ENCODE measurements around the gene TEAD1. TPM values are rescaled to one million over a fixed set of nuclear protein-coding genes. Genes with fewer than 3 reads are reported as not detected.

TEAD1 gene
- total and polyA plus RNA-seq, 10 of the 15 experiments (the other 5 are each of a cell fraction or from before 2014, with no cell fraction given): 0.01 to 0.59 (median 0.04) TPM; not detected in 6

GRCh38 chr11:12784445-12784844 lies 110.2 kb downstream of the TEAD1 start:
- Histone ChIP-seq H3K9me3 (replicated peaks; ENCODE audit: control insufficient read depth, insufficient read depth, low read length) (no peaks in the 10 kb centered on the region), H3K4me1 (ENCODE audit: control insufficient read depth, insufficient read depth, low read length) (no peaks in the 10 kb centered on the region), H3K27me3 (replicated peaks in 1 of 2; ENCODE audit: control insufficient read depth in 2 of 2, insufficient read depth in 2 of 2, low read length in 1 of 2) (no peaks in the 10 kb centered on the region; a peak in 1 of 4 replicates), H3K9ac (ENCODE audit: control insufficient read depth, insufficient read depth, low read length) (no peak overlapping the region), H3K4me3 (no peak overlapping the region), H3K27ac (ENCODE audit: control insufficient read depth, insufficient read depth) (no peak overlapping the region), H3K36me3 (ENCODE audit: control insufficient read depth in 2 of 2, insufficient read depth in 2 of 2, low read length in 1 of 2) (no peaks in the 10 kb centered on the region), H4K20me1 (ENCODE audit: control insufficient read depth, insufficient read depth) (no peaks in the 10 kb centered on the region), H3K79me2 (ENCODE audit: control insufficient read depth, insufficient read depth, low read length) (no peaks in the 10 kb centered on the region), H3K4me2 (ENCODE audit: control insufficient read depth, insufficient read depth) (no peak overlapping the region), H2AFZ (ENCODE audit: control insufficient read depth, low read depth, low read length) (no peak overlapping the region)
- in situ Hi-C loops (cut with MboI) (no loop called here), intact Hi-C loops (cut with micrococcal nuclease; ENCODE audit: unreplicated experiment) (no loop called here)
- POLR2A ChIA-PET: no interaction called here
- SMC1A ChIA-PET (ENCODE audit: uncharacterized antibody, unreplicated experiment): no interaction called here
- no peak for FAIRE-seq
- no peak for DNase-seq (ENCODE audit: low read depth, low spot score)
- 0% methylated on average over 3 of the region's 3 CpGs for WGBS (ENCODE audit: insufficient coverage, insufficient replicate concordance, low lambda C conversion rate, missing lambda C conversion rate)
- RAD21 ChIA-PET (ENCODE audit: unreplicated experiment): no interaction called here
- TF ChIP-seq BCL3 (IDR thresholded peaks at IDR 0.05; ENCODE audit: borderline replicate concordance, insufficient read depth, low read depth, low read length, poor library complexity, severe bottlenecking): no peak
- no TSS peak for BruUV-seq (replicated peaks)
- ATAC-seq: no peak
- CTCF ChIA-PET: no interaction called here

- in situ Hi-C loops (cut with MboI): no loop called here
- BruUV-seq (replicated peaks): no TSS peak
- TF ChIP-seq IRF5 (IDR thresholded peaks at IDR 0.05; ENCODE audit: borderline replicate concordance) (no peak), USF1 (IDR thresholded peaks at IDR 0.05; ENCODE audit: borderline replicate concordance, extremely low read length, insufficient read depth, low read depth, low read length) (no peak), NFYB (IDR thresholded peaks at IDR 0.05; ENCODE audit: insufficient read depth, low read depth, low read length) (no peak), ZBED1 (IDR thresholded peaks at IDR 0.05; ENCODE audit: borderline replicate concordance) (no peak), ZBTB40 (IDR thresholded peaks at IDR 0.05; ENCODE audit: borderline replicate concordance) (no peak), ASH2L (IDR thresholded peaks at IDR 0.05; ENCODE audit: borderline replicate concordance, low read depth) (no peak), YBX1 (IDR thresholded peaks at IDR 0.05) (no peak), ATF7 (IDR thresholded peaks at IDR 0.05; ENCODE audit: low read depth) (no peak), HCFC1 (IDR thresholded peaks at IDR 0.05; ENCODE audit: low read length) (no peak)
Observed at GRCh38 chr11:12784987-12785386, 110.8 kb downstream of the TEAD1 start.

More at GRCh38 chr11:12784987-12785386, 110.8 kb downstream of the TEAD1 start:
- Histone ChIP-seq H3K79me2 (ENCODE audit: control insufficient read depth, insufficient read depth, low read length) (no peaks in the 10 kb centered on the region), H3K27ac (ENCODE audit: control insufficient read depth, insufficient read depth) (no peak overlapping the region), H3K4me3 (no peak overlapping the region), H4K20me1 (ENCODE audit: control insufficient read depth, insufficient read depth) (no peaks in the 10 kb centered on the region), H3K4me1 (ENCODE audit: control insufficient read depth, insufficient read depth, low read length) (no peaks in the 10 kb centered on the region), H3K9me3 (replicated peaks; ENCODE audit: control insufficient read depth, insufficient read depth, low read length) (no peaks in the 10 kb centered on the region), H3K9ac (ENCODE audit: control insufficient read depth, insufficient read depth, low read length) (no peak overlapping the region), H3K36me3 (ENCODE audit: control insufficient read depth in 2 of 2, insufficient read depth in 2 of 2, low read length in 1 of 2) (no peaks in the 10 kb centered on the region), H3K4me2 (ENCODE audit: control insufficient read depth, insufficient read depth) (no peak overlapping the region), H3K27me3 (replicated peaks in 1 of 2; ENCODE audit: control insufficient read depth in 2 of 2, insufficient read depth in 2 of 2, low read length in 1 of 2) (no peaks in the 10 kb centered on the region; a peak in 2 of 4 replicates), H2AFZ (ENCODE audit: control insufficient read depth, low read depth, low read length) (no peak overlapping the region)
- intact Hi-C loops (cut with micrococcal nuclease; ENCODE audit: unreplicated experiment): no loop called here
- ChIA-PET CTCF (no interaction called here), RAD21 (ENCODE audit: unreplicated experiment) (no interaction called here), POLR2A (no interaction called here), SMC1A (ENCODE audit: uncharacterized antibody, unreplicated experiment) (no interaction called here)
- ATAC-seq: no peak
- FAIRE-seq: no peak
- DNase-seq (ENCODE audit: low read depth, low spot score): no peak
- 15% methylated on average over 5 of the region's 5 CpGs for WGBS (ENCODE audit: insufficient coverage, insufficient replicate concordance, low lambda C conversion rate, missing lambda C conversion rate)
